HEK293T (cell line): ENCODE measurements around the gene SLAIN2.

Source experiments
- ARNT ChIP-seq: fragments of 450-650 bp; IDR thresholded peaks from 2 replicates; pipeline ENCODE4 v1.6.1; 2017; ENCODE audit warnings: mild to moderate bottlenecking
- FOXA1 ChIP-seq: fragments of 450-650 bp; IDR thresholded peaks from 2 replicates; pipeline ENCODE4 v1.6.1; 2016; ENCODE audit warnings: mild to moderate bottlenecking
- NFRKB ChIP-seq: fragments of 450-650 bp; IDR thresholded peaks from 2 replicates; pipeline ENCODE4 v1.6.1; 2016; ENCODE audit warnings: mild to moderate bottlenecking, moderate library complexity
- SP1 ChIP-seq: fragments of 450-650 bp; IDR thresholded peaks from 2 replicates; pipeline ENCODE4 v1.6.1; 2017
- TARDBP ChIP-seq: fragments of 450-650 bp; IDR thresholded peaks from 2 replicates; pipeline ENCODE4 v1.6.1; 2016
- ZNF384 ChIP-seq: fragments of 450-650 bp; IDR thresholded peaks from 2 replicates; pipeline ENCODE4 v1.6.1; 2016

GRCh38 chr4:48350871-48351270, 9.5 kb downstream of the SLAIN2 start:
- TF ChIP-seq FOXA1 (no peak), ARNT (no peak), TARDBP (no peak), ZNF384 (no peak), SP1 (no peak), NFRKB (no peak)
